ENCODE data around the gene WDR45.

Gene WDR45

GRCh38 chrX:49043220-49043986 lies 36.3 kb downstream of the WDR45 start, which contains the start of gene TFE3:
TSS of gene TFE3 (minus strand) at chrX:49043357. CDS start at chrX:49043226, 131 bp downstream.
- peak; percentile 91 for DNase-seq

DNA sequence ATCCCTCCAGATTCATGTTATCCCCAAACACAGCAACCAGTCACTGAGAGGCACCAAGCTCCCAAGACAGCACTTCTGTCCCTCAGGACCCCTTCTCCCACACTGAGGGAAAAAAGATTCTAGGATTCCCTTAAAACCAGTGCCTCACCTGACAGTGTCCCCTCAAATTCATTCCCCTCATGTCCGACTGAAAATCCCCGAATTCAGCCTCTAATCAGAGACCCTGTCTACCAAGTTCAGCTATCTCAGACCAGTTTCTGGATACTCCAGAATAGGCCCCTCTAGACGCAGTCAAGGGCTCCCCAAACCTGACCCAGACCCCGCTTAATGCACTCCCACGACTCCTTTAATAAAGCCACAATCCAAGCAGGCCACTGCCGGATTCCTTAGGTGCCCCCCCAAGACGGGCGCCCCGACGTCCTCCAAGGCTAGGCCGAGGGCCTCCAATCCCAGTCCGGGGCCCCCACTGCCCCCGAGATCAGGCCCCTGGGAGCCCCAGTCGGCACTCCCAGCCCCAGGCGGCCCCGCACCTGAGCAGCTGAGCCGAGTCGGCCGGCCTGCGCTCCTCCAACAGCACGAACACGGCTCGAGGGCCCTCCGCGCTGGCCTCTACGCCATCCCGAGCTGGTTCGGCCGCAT lies 37.0 kb downstream of the WDR45 start:
- no peak for DNase-seq

- no peak for DNase-seq
Observed at GRCh38 chrX:49041744-49042580, 37.7 kb downstream of the WDR45 start.

DNA sequence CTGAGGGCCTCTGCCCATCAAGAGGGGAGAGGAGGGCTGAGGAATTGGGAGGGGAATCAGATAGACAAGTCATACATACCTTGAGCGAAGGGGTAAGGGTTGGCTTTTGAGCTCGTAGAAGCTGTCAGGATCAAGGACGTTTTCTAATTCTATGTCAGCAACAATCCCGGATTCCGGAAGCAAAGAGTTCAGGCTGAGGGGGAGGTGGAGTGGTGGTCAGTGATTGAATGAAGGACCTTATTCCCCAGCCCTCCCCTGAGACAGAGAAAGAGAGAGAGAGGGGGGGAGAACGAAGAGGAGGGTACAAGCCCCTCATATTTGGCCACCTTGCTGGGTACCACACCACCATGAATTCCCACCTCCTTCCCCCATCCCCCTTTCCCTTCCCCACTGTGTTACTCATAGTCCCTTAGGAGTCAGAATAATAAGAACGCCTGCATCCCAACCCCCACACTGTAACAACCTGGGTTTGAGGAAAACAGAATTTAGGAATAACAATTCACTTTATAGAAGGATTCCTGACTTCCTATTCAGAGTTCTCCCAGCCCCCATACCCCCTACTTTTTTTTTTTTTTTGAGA lies 39.2 kb downstream of the WDR45 start:
- DNase-seq = no peak

DNA sequence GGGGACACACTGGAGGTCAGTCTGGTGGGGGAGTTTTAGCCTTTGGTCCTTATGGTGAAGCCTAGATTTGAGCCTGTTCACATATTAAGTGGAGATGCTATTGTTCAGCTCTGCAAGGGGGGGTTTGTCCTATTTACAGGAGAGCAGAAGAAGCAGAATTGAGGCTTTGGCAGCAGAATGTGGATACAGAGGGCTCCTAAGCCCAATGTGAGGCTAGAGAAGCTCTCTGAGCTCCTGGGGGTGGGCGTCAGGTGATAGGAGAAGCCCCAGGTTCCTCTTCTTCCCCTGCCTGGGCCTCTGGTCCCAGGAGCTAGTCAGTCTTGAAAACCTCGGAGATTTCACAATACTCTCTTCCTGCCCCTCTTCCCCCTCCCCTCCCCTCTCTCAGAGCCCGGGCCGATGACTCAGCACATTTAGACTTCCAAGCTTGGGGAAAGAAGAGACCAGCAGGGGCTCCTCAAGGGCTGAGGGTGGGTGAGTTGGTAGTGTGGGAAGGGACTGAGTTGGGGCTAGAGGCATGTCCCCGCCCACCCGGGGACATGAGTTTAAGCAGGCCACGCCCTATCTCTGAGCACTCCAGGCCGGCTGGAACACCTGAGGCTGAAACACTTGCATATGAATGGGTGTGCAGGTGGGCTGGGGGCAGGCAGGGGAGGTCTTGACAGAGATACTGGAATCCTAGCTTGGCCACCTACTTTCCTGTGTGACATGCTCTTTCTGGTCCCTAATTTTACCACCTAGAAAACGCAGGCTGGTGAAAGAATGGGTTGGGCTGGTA lies 39.9 kb downstream of the WDR45 start:
- peak; percentile 43 for DNase-seq

- DNase-seq = no peak
Observed at GRCh38 chrX:49037883-49038475, 41.7 kb downstream of the WDR45 start.

GRCh38 chrX:49030283-49030682 lies 49.4 kb downstream of the WDR45 start:
- DNase-seq = no peak

DNA sequence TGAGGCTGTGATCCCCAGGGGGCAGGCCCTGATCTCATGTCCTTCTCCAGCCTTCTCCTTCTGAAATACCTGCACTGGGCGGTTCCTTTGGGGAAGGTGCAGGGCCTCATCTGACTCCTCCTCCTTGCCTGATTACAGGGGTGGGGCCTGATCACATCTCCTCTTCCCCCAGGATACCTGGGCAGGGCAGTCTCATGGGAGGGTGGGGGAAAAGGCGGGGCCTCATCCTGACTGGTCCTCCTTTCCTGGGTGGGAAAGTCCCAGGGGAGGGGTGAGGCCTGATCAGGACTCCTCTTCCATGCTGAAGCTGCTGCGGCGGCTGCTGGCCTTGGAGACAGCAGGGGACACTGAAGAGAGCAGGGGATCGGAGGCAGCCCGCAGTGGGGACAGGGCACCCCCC lies 49.8 kb downstream of the WDR45 start:
- DNase-seq = no peak
